ENCODE measurements around the gene NGFR. TPM values are rescaled to one million over a fixed set of nuclear protein-coding genes. Genes with fewer than 3 reads are reported as not detected.

Gene NGFR
- total and polyA plus RNA-seq, 9 of the 15 experiments (the other 6 are each of a cell fraction or from before 2014, with no cell fraction given): 0.07 to 0.23 (median 0.13) TPM; not detected in 4

GRCh38 chr17:49482144-49482817 lies 12.8 kb upstream of the NGFR start:
- Histone ChIP-seq H3K9me3 (replicated peaks; ENCODE audit: control insufficient read depth, insufficient read depth, low read depth, low read length) (no peaks in the 10 kb centered on the region), H3K4me1 (replicated peaks in 1 of 2; ENCODE audit: control insufficient read depth in 2 of 2, insufficient read depth in 2 of 2, low read length in 2 of 2) (peaks cover 7 to 8% of the 10 kb centered on the region in 2 experiments; a peak in 3 of 5 replicates), H3K9me1 (ENCODE audit: control insufficient read depth, insufficient read depth, low read length) (no peaks in the 10 kb centered on the region), H3K27ac (ENCODE audit: extremely low read depth, low read depth, low read length) (no peak overlapping the region; the same call in 2 of the 3 replicates), H3K4me3 (no peak overlapping the region), H3K4me2 (ENCODE audit: insufficient read depth, low read length) (no peak overlapping the region), H2AFZ (ENCODE audit: low read depth, low read length) (no peak overlapping the region), H4K20me1 (replicated peaks; ENCODE audit: control insufficient read depth, insufficient read depth, low read length) (peaks cover 6% of the 10 kb centered on the region; the same call in 1 of the 2 replicates), H3K9ac (ENCODE audit: insufficient read depth in 1 of 2, low read depth in 2 of 2, low read length in 2 of 2) (peak overlapping the region in 1 of 2 experiments; percentile 28; a peak in 2 of 4 replicates), H3K36me3 (ENCODE audit: control insufficient read depth, insufficient read depth, low read length) (no peaks in the 10 kb centered on the region), H3K27me3 (ENCODE audit: control insufficient read depth in 2 of 2, insufficient read depth in 2 of 2, low read length in 2 of 2) (peaks cover 26 to 77% of the 10 kb centered on the region in 2 experiments; a peak in 4 of 5 replicates), H3K79me2 (ENCODE audit: control insufficient read depth, insufficient read depth, low read length) (no peaks in the 10 kb centered on the region)
- in situ Hi-C loops (cut with MboI) (no loop called here), intact Hi-C loops (cut with micrococcal nuclease) (no loop called here)
- ChIA-PET CTCF (ENCODE audit: low intra/inter-chr PET ratio) (interaction anchor here (0.5 kb wide), 1 partner anchor 93 kb away, joined by 5 read pairs; the partner anchor contains the start of gene NXPH3), POLR2A (interaction anchor here (0.5 to 1.0 kb wide), 2 partner anchors 19 to 69 kb away, joined by 3 to 4 read pairs; no protein-coding TSS in a partner anchor)
- peak; percentile 83 for FAIRE-seq
- no TSS peak for BruUV-seq (replicated peaks)
- 0% methylated on average over 3 of the region's 3 CpGs for WGBS (ENCODE audit: insufficient coverage, low coverage, missing lambda C conversion rate)
- DNase-seq (ENCODE audit: extremely low read depth in 1 of 4, low spot score in 3 of 4): peak; percentile 29 to 51 (median 40)
- ATAC-seq: peak; percentile 73
- TF ChIP-seq ZC3H11A (IDR thresholded peaks at IDR 0.05; ENCODE audit: low read depth, low read length) (no peak), TRIM24 (IDR thresholded peaks at IDR 0.05) (0 out of 4 replicates have a peak, but pooled peaks of 1 of the 2 experiments have one; percentile 20), ZBTB8A (IDR thresholded peaks at IDR 0.05; ENCODE audit: partially characterized antibody) (no peak), ZNF384 (IDR thresholded peaks at IDR 0.05; ENCODE audit: low read depth, low read length) (no peak), ZNF436 (CRISPR knock-in tag; IDR thresholded peaks at IDR 0.05) (peak; percentile 89), ZBTB7A (IDR thresholded peaks at IDR 0.05; ENCODE audit: borderline replicate concordance, control insufficient read depth, low read depth, low read length) (no peak), MAFG (tag; conservative IDR thresholded peaks at IDR 0.05) (peak; percentile 96), MBD2 (IDR thresholded peaks at IDR 0.05; ENCODE audit: borderline replicate concordance, low read depth) (no peak), KDM1A (IDR thresholded peaks at IDR 0.05) (peak in 1 of 2 experiments; percentile 51; a peak in 1 of 4 replicates), ZNF785 (CRISPR knock-in tag; IDR thresholded peaks at IDR 0.05) (no peak), ILK (tag; IDR thresholded peaks at IDR 0.05; ENCODE audit: borderline replicate concordance, low read depth) (no peak), ZNF584 (CRISPR knock-in tag; IDR thresholded peaks at IDR 0.05; ENCODE audit: low read depth) (no peak), RREB1 (CRISPR knock-in tag; IDR thresholded peaks at IDR 0.05) (no peak), ZNF444 (CRISPR knock-in tag; IDR thresholded peaks at IDR 0.05) (no peak), NR2C1 (IDR thresholded peaks at IDR 0.05) (no peak), NR2C1 (tag; IDR thresholded peaks at IDR 0.05) (no peak), U2AF2 (optimal IDR thresholded peaks at IDR 0.05; ENCODE audit: low read depth, low read length) (no peak)
